ENCODE results near the gene CRYBA4. TPM values are rescaled to one million over a fixed set of nuclear protein-coding genes. Genes with fewer than 3 reads are reported as not detected.

The CRYBA4 gene
- total and polyA plus RNA-seq, 4 donors = not detected

DNA sequence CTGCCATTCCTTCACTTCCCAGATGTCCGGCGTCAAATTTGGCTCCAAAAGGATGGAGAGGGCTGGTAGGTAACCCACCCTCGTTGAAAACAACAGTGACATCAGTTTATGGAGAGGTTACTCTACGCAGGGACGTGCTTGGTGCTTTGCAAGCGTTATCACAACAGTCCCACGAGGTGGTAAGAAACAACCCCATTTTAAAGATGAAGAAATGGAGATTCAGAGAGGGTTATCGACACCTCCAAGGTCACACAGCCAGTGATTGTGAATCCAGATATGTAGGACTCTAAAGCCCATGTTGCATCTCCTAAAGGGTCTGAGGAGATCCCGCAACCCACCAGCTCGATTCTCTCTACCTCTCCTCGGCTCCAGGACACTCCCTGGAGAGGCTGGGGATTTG, 36.4 kb downstream of the CRYBA4 start:
- H3K27ac ChIP-seq (ENCODE audit: low read depth in 1 of 2, low read length in 2 of 2) = no peak overlapping the region
- WGBS = 6% methylated on average over 11 of the region's 11 CpGs
- no peaks in the 10 kb centered on the region for H3K36me3 ChIP-seq (ENCODE audit: control insufficient read depth in 4 of 4, insufficient read depth in 3 of 4, low read depth in 1 of 4, low read length in 3 of 4)
- H3K27me3 ChIP-seq (ENCODE audit: control insufficient read depth in 4 of 4, insufficient read depth in 4 of 4, low read length in 3 of 4) = peaks cover 0 to 8% (median 4%) of the 10 kb centered on the region in 4 donors
- H3K4me3 ChIP-seq (ENCODE audit: low read depth in 1 of 3, low read length in 3 of 3) = no peak overlapping the region
- peaks cover 0 to 4% (median 3%) of the 10 kb centered on the region in 4 donors for H3K4me1 ChIP-seq (ENCODE audit: control insufficient read depth in 4 of 4, insufficient read depth in 4 of 4, low read length in 3 of 4)
- no peak for DNase-seq (ENCODE audit: low spot score)
- no peaks in the 10 kb centered on the region for H3K9me3 ChIP-seq (ENCODE audit: control insufficient read depth in 4 of 4, low read length in 3 of 4)
- H3K9ac ChIP-seq (ENCODE audit: low read depth in 1 of 2, low read length in 2 of 2) = no peak overlapping the region
- TF ChIP-seq HNF4A (conservative IDR thresholded peaks at IDR 0.05) = no peak
- TF ChIP-seq FOXA2 (IDR thresholded peaks at IDR 0.05) = no peak
- TF ChIP-seq, protein P1, sequence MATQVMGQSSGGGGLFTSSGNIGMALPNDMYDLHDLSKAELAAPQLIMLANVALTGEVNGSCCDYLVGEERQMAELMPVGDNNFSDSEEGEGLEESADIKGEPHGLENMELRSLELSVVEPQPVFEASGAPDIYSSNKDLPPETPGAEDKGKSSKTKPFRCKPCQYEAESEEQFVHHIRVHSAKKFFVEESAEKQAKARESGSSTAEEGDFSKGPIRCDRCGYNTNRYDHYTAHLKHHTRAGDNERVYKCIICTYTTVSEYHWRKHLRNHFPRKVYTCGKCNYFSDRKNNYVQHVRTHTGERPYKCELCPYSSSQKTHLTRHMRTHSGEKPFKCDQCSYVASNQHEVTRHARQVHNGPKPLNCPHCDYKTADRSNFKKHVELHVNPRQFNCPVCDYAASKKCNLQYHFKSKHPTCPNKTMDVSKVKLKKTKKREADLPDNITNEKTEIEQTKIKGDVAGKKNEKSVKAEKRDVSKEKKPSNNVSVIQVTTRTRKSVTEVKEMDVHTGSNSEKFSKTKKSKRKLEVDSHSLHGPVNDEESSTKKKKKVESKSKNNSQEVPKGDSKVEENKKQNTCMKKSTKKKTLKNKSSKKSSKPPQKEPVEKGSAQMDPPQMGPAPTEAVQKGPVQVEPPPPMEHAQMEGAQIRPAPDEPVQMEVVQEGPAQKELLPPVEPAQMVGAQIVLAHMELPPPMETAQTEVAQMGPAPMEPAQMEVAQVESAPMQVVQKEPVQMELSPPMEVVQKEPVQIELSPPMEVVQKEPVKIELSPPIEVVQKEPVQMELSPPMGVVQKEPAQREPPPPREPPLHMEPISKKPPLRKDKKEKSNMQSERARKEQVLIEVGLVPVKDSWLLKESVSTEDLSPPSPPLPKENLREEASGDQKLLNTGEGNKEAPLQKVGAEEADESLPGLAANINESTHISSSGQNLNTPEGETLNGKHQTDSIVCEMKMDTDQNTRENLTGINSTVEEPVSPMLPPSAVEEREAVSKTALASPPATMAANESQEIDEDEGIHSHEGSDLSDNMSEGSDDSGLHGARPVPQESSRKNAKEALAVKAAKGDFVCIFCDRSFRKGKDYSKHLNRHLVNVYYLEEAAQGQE (IDR thresholded peaks at IDR 0.05) = no peak
- no peak for TF ChIP-seq JUND (IDR thresholded peaks at IDR 0.05)
- TF ChIP-seq SP1 (IDR thresholded peaks at IDR 0.05) = no peak
- TF ChIP-seq GABPA (IDR thresholded peaks at IDR 0.05 in 1 of 2, conservative IDR thresholded peaks at IDR 0.05 in 1 of 2) = no peak
- TF ChIP-seq YY1 (IDR thresholded peaks at IDR 0.05) = no peak
- TF ChIP-seq, protein P2, sequence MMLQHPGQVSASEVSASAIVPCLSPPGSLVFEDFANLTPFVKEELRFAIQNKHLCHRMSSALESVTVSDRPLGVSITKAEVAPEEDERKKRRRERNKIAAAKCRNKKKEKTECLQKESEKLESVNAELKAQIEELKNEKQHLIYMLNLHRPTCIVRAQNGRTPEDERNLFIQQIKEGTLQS (IDR thresholded peaks at IDR 0.05) = no peak
- no peak for TF ChIP-seq RXRA (IDR thresholded peaks at IDR 0.05)
- no peak for TF ChIP-seq FOXA1 (IDR thresholded peaks at IDR 0.05)
- no peak for TF ChIP-seq EGR1 (IDR thresholded peaks at IDR 0.05; ENCODE audit: low read depth in 2 of 2)
- TF ChIP-seq, protein P3, sequence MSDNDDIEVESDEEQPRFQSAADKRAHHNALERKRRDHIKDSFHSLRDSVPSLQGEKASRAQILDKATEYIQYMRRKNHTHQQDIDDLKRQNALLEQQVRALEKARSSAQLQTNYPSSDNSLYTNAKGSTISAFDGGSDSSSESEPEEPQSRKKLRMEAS (IDR thresholded peaks at IDR 0.05) = no peak
- TF ChIP-seq TAF1 (conservative IDR thresholded peaks at IDR 0.05) = no peak
- TF ChIP-seq, protein P4, sequence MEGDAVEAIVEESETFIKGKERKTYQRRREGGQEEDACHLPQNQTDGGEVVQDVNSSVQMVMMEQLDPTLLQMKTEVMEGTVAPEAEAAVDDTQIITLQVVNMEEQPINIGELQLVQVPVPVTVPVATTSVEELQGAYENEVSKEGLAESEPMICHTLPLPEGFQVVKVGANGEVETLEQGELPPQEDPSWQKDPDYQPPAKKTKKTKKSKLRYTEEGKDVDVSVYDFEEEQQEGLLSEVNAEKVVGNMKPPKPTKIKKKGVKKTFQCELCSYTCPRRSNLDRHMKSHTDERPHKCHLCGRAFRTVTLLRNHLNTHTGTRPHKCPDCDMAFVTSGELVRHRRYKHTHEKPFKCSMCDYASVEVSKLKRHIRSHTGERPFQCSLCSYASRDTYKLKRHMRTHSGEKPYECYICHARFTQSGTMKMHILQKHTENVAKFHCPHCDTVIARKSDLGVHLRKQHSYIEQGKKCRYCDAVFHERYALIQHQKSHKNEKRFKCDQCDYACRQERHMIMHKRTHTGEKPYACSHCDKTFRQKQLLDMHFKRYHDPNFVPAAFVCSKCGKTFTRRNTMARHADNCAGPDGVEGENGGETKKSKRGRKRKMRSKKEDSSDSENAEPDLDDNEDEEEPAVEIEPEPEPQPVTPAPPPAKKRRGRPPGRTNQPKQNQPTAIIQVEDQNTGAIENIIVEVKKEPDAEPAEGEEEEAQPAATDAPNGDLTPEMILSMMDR (IDR thresholded peaks at IDR 0.05; ENCODE audit: low read depth, low read length, missing input control) = no peak
- no peak for TF ChIP-seq RAD21 (IDR thresholded peaks at IDR 0.05)
- TF ChIP-seq NR2F2 (IDR thresholded peaks at IDR 0.05) = no peak
- TF ChIP-seq, protein P5, sequence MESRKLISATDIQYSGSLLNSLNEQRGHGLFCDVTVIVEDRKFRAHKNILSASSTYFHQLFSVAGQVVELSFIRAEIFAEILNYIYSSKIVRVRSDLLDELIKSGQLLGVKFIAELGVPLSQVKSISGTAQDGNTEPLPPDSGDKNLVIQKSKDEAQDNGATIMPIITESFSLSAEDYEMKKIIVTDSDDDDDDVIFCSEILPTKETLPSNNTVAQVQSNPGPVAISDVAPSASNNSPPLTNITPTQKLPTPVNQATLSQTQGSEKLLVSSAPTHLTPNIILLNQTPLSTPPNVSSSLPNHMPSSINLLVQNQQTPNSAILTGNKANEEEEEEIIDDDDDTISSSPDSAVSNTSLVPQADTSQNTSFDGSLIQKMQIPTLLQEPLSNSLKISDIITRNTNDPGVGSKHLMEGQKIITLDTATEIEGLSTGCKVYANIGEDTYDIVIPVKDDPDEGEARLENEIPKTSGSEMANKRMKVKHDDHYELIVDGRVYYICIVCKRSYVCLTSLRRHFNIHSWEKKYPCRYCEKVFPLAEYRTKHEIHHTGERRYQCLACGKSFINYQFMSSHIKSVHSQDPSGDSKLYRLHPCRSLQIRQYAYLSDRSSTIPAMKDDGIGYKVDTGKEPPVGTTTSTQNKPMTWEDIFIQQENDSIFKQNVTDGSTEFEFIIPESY (IDR thresholded peaks at IDR 0.05) = no peak

All from liver (tissue), 9 donors.